GM23338 (cell line): ENCODE results near the gene CPAMD8. TPM values are rescaled to one million over a fixed set of nuclear protein-coding genes. Genes with fewer than 3 reads are reported as not detected.

Experiments used
- ATAC-seq: fragments of 200-7000 bp; cut with Tn5 transposase; 3 replicates; pipeline ENCODE4 v1.9.1; 2020
- DNase-seq: peaks from one replicate; pipeline ENCODE4 v3.0.0-alpha.2; 2015; ENCODE audit warnings: low spot score
- H2AFZ ChIP-seq: fragments of 200-600 bp; sonication (generic); 2 replicates; pipeline ENCODE4 v1.8.0; 2016; ENCODE audit warnings: antibody characterized with exemption, mild to moderate bottlenecking, moderate library complexity
- H3F3A ChIP-seq: fragments of 200-600 bp; sonication (generic); replicated peaks from 2 replicates; pipeline ENCODE4 v1.8.0; 2017; ENCODE audit warnings: antibody characterized with exemption, mixed run types, low read depth
- H3K27ac ChIP-seq: fragments of 200-600 bp; sonication (generic); 2 replicates; pipeline ENCODE4 v1.6.1; 2016; ENCODE audit warnings: low read depth
- H3K27me3 ChIP-seq: fragments of 200-600 bp; sonication (generic); 2 replicates; pipeline ENCODE4 v1.8.0; 2016; ENCODE audit warnings: mild to moderate bottlenecking, mixed run types, moderate library complexity; ENCODE audit not compliant: insufficient read depth
- H3K36me3 ChIP-seq: fragments of 200-600 bp; sonication (generic); 2 replicates; pipeline ENCODE4 v1.8.0; 2016; ENCODE audit warnings: mild to moderate bottlenecking; ENCODE audit not compliant: insufficient read depth
- H3K4me1 ChIP-seq: fragments of 200-600 bp; sonication (generic); 2 replicates; pipeline ENCODE4 v1.8.0; 2016; ENCODE audit warnings: mild to moderate bottlenecking, moderate library complexity; ENCODE audit not compliant: insufficient read depth
- H3K4me2 ChIP-seq: fragments of 200-600 bp; sonication (generic); 2 replicates; pipeline ENCODE4 v1.7.1; 2017; ENCODE audit warnings: mixed run types
- H3K4me3 ChIP-seq: fragments of 200-600 bp; sonication (generic); 2 replicates; pipeline ENCODE4 v1.6.1; 2016; ENCODE audit warnings: mixed run types
- H3K79me2 ChIP-seq: fragments of 200-600 bp; sonication (generic); replicated peaks from 2 replicates; pipeline ENCODE4 v1.8.0; 2017; ENCODE audit warnings: mild to moderate bottlenecking; ENCODE audit not compliant: insufficient read depth
- H3K9me2 ChIP-seq: fragments of 200-600 bp; sonication (generic); 2 replicates; pipeline ENCODE4 v1.8.0; 2017; ENCODE audit not compliant: insufficient read depth
- H4K20me1 ChIP-seq: fragments of 200-600 bp; sonication (generic); replicated peaks from 2 replicates; pipeline ENCODE4 v1.8.0; 2017; ENCODE audit warnings: mild to moderate bottlenecking; ENCODE audit not compliant: insufficient read depth
- H3K27ac Mint-ChIP-seq: 2 replicates; pipeline ENCODE4 v1.8.0; 2020; ENCODE audit warnings: inconsistent platforms, mild to moderate bottlenecking, moderate library complexity, mixed read lengths
- H3K27me3 Mint-ChIP-seq: 3 replicates; pipeline ENCODE4 v1.8.0; 2022; ENCODE audit warnings: low read depth, mild to moderate bottlenecking, moderate library complexity, mixed read lengths, inconsistent platforms; ENCODE audit not compliant: insufficient read depth, poor library complexity
- H3K36me3 Mint-ChIP-seq: 3 replicates; pipeline ENCODE4 v1.8.0; 2021; ENCODE audit warnings: low read depth, mild to moderate bottlenecking, inconsistent platforms, moderate library complexity, mixed read lengths
- H3K4me1 Mint-ChIP-seq: 3 replicates; pipeline ENCODE4 v1.8.0; 2020; ENCODE audit warnings: mild to moderate bottlenecking, inconsistent platforms, mixed read lengths
- H3K4me3 Mint-ChIP-seq: 3 replicates; pipeline ENCODE4 v1.8.0; 2021; ENCODE audit warnings: moderate library complexity, mild to moderate bottlenecking, inconsistent platforms, mixed read lengths
- H3K9me3 Mint-ChIP-seq: 3 replicates; pipeline ENCODE4 v1.8.0; 2020; ENCODE audit warnings: moderate library complexity, mild to moderate bottlenecking, inconsistent platforms, mixed read lengths
- EZH2 ChIP-seq: fragments of 200-600 bp; sonication (generic); IDR thresholded peaks from one replicate; pipeline ENCODE4 v1.8.0; 2017; ENCODE audit warnings: antibody characterized with exemption, mild to moderate bottlenecking, low read depth; ENCODE audit not compliant: unreplicated experiment
- POLR2AphosphoS5 ChIP-seq: IDR thresholded peaks from 2 replicates; pipeline ENCODE4 v1.6.1; 2016; ENCODE audit warnings: antibody characterized with exemption, low read depth
- STAT1 ChIP-seq: IDR thresholded peaks from one replicate; pipeline ENCODE4 v1.6.1; 2016; ENCODE audit warnings: antibody characterized with exemption; ENCODE audit not compliant: unreplicated experiment
- ZNF331 ChIP-seq: fragments of 250-450 bp; sonication (Bioruptor Pico); IDR thresholded peaks from 2 replicates; pipeline ENCODE4 v1.5.0; 2020; ENCODE audit warnings: low read depth, mild to moderate bottlenecking, moderate library complexity
- polyA plus RNA-seq: library from polyadenylated mRNA; unstranded; fragments of >200 nt; fragmentation: Nextera tagmentation; extraction: Ambion mirVana; gene quantifications from 2 replicates; pipeline ENCODE4 v1.2.1, GENCODE V29; 2016
- total RNA-seq: library from RNA; depleted of rRNA; stranded (reverse); fragments of >200 nt; shearing (Covaris generic); gene quantifications from 2 replicates; pipeline ENCODE4 v1.2.3, GENCODE V29; 2014
- TF ChIP-seq, protein P1 (sequence below): IDR thresholded peaks from one replicate; pipeline ENCODE4 v1.6.1; 2018; ENCODE audit warnings: antibody characterized with exemption; ENCODE audit not compliant: unreplicated experiment
- TF ChIP-seq, protein P2 (sequence below): fragments of 250-450 bp; sonication (Bioruptor Pico); IDR thresholded peaks from 2 replicates; pipeline ENCODE4 v1.5.0; 2020; ENCODE audit warnings: mild to moderate bottlenecking, moderate library complexity
- TF ChIP-seq, protein P3 (sequence below): IDR thresholded peaks from 2 replicates; pipeline ENCODE4 v1.6.1; 2016; ENCODE audit warnings: antibody characterized with exemption
- TF ChIP-seq, protein P4 (sequence below), 2 experiments: fragments of 200-600 bp in 1 of 2; sonication (generic) in 1 of 2; conservative IDR thresholded peaks; 2 replicates each; pipeline versions ENCODE4 v1.5.1 to v1.6.1; 2016 to 2017; ENCODE audit warnings: antibody characterized with exemption in 2 of 2, low read depth in 2 of 2, mild to moderate bottlenecking in 2 of 2, moderate library complexity in 1 of 2

CPAMD8 gene
- total and polyA plus RNA-seq, 2 experiments from 2014 or later, result 4.4 to 11.8 TPM

DNA sequence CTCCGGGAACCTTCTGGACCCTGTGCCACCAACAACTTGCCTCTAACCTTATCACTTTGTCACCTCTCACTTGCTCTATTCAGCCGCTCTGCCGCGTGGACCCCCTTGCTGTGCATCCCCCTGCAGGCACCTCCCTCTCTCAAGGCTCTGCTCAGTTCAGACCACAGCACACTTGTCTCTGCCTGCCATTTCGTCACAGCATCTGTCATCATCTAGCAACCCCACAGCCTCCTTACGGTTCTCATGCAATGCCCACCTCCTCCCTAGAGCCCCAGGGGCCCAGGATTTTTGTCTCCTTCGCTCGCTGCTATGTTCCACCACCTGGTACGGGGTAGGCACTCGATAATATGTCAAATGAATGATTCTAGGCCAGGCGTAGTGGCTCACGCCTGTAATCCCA is 43.8 kb upstream of the CPAMD8 start (continued):
- TF ChIP-seq, protein P1, sequence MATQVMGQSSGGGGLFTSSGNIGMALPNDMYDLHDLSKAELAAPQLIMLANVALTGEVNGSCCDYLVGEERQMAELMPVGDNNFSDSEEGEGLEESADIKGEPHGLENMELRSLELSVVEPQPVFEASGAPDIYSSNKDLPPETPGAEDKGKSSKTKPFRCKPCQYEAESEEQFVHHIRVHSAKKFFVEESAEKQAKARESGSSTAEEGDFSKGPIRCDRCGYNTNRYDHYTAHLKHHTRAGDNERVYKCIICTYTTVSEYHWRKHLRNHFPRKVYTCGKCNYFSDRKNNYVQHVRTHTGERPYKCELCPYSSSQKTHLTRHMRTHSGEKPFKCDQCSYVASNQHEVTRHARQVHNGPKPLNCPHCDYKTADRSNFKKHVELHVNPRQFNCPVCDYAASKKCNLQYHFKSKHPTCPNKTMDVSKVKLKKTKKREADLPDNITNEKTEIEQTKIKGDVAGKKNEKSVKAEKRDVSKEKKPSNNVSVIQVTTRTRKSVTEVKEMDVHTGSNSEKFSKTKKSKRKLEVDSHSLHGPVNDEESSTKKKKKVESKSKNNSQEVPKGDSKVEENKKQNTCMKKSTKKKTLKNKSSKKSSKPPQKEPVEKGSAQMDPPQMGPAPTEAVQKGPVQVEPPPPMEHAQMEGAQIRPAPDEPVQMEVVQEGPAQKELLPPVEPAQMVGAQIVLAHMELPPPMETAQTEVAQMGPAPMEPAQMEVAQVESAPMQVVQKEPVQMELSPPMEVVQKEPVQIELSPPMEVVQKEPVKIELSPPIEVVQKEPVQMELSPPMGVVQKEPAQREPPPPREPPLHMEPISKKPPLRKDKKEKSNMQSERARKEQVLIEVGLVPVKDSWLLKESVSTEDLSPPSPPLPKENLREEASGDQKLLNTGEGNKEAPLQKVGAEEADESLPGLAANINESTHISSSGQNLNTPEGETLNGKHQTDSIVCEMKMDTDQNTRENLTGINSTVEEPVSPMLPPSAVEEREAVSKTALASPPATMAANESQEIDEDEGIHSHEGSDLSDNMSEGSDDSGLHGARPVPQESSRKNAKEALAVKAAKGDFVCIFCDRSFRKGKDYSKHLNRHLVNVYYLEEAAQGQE, result no peak
- TF ChIP-seq EZH2 (no peak), ZNF331 (CRISPR knock-in tag) (no peak)

DNA sequence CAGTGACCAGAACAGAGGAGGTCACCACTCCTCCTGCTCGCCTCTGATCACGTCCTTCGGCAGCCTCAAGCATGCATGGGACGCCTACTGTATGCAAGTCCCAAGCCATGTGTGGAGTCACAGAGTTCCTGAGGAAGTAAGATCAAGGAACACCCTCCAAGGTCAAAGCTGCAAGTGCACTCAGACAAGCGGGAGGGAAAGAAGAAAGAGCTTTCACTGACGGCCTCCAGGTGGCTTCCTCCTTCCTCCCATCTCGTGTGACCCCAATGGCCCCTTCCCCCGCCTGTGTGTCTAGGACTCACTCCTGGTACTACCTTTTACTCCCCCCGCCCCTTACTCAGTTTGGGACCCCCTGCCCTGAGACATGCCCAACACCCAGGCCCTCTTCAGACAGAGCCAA is 42.6 kb upstream of the CPAMD8 start:
- H3K4me3 ChIP-seq, result no peak overlapping the region
- no peak overlapping the region for H3K27ac ChIP-seq
- Mint-ChIP-seq H3K36me3 (peaks cover 66% of the 10 kb centered on the region), H3K9me3 (no peaks in the 10 kb centered on the region), H3K4me1 (peaks cover 37% of the 10 kb centered on the region), H3K27ac (peak overlapping the region; percentile 79), H3K27me3 (peaks cover 10% of the 10 kb centered on the region), H3K4me3 (no peak overlapping the region)
- H3K4me2 ChIP-seq, result no peak overlapping the region
- peaks cover 6% of the 10 kb centered on the region; the same call in 1 of the 2 replicates for H3F3A ChIP-seq
- DNase-seq, result peak; percentile 73
- no peak overlapping the region for H2AFZ ChIP-seq
- H4K20me1 ChIP-seq, result peaks cover 21% of the 10 kb centered on the region
- no peaks in the 10 kb centered on the region for H3K9me2 ChIP-seq
- H3K27me3 ChIP-seq, result no peaks in the 10 kb centered on the region
- ATAC-seq, result peak; percentile 75
- peaks cover 11% of the 10 kb centered on the region for H3K36me3 ChIP-seq
- TF ChIP-seq, protein P2, sequence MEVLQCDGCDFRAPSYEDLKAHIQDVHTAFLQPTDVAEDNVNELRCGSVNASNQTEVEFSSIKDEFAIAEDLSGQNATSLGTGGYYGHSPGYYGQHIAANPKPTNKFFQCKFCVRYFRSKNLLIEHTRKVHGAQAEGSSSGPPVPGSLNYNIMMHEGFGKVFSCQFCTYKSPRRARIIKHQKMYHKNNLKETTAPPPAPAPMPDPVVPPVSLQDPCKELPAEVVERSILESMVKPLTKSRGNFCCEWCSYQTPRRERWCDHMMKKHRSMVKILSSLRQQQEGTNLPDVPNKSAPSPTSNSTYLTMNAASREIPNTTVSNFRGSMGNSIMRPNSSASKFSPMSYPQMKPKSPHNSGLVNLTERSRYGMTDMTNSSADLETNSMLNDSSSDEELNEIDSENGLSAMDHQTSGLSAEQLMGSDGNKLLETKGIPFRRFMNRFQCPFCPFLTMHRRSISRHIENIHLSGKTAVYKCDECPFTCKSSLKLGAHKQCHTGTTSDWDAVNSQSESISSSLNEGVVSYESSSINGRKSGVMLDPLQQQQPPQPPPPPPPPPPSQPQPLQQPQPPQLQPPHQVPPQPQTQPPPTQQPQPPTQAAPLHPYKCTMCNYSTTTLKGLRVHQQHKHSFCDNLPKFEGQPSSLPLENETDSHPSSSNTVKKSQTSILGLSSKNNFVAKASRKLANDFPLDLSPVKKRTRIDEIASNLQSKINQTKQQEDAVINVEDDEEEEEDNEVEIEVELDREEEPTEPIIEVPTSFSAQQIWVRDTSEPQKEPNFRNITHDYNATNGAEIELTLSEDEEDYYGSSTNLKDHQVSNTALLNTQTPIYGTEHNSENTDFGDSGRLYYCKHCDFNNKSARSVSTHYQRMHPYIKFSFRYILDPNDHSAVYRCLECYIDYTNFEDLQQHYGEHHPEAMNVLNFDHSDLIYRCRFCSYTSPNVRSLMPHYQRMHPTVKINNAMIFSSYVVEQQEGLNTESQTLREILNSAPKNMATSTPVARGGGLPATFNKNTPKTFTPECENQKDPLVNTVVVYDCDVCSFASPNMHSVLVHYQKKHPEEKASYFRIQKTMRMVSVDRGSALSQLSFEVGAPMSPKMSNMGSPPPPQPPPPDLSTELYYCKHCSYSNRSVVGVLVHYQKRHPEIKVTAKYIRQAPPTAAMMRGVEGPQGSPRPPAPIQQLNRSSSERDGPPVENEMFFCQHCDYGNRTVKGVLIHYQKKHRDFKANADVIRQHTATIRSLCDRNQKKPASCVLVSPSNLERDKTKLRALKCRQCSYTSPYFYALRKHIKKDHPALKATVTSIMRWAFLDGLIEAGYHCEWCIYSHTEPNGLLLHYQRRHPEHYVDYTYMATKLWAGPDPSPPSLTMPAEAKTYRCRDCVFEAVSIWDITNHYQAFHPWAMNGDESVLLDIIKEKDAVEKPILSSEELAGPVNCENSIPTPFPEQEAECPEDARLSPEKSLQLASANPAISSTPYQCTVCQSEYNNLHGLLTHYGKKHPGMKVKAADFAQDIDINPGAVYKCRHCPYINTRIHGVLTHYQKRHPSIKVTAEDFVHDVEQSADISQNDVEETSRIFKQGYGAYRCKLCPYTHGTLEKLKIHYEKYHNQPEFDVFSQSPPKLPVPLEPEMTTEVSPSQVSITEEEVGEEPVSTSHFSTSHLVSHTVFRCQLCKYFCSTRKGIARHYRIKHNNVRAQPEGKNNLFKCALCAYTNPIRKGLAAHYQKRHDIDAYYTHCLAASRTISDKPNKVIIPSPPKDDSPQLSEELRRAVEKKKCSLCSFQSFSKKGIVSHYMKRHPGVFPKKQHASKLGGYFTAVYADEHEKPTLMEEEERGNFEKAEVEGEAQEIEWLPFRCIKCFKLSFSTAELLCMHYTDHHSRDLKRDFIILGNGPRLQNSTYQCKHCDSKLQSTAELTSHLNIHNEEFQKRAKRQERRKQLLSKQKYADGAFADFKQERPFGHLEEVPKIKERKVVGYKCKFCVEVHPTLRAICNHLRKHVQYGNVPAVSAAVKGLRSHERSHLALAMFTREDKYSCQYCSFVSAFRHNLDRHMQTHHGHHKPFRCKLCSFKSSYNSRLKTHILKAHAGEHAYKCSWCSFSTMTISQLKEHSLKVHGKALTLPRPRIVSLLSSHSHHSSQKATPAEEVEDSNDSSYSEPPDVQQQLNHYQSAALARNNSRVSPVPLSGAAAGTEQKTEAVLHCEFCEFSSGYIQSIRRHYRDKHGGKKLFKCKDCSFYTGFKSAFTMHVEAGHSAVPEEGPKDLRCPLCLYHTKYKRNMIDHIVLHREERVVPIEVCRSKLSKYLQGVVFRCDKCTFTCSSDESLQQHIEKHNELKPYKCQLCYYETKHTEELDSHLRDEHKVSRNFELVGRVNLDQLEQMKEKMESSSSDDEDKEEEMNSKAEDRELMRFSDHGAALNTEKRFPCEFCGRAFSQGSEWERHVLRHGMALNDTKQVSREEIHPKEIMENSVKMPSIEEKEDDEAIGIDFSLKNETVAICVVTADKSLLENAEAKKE (CRISPR knock-in tag), result no peak
- TF ChIP-seq STAT1 (no peak), ZNF331 (CRISPR knock-in tag) (no peak), POLR2AphosphoS5 (no peak)
- TF ChIP-seq, protein P3, sequence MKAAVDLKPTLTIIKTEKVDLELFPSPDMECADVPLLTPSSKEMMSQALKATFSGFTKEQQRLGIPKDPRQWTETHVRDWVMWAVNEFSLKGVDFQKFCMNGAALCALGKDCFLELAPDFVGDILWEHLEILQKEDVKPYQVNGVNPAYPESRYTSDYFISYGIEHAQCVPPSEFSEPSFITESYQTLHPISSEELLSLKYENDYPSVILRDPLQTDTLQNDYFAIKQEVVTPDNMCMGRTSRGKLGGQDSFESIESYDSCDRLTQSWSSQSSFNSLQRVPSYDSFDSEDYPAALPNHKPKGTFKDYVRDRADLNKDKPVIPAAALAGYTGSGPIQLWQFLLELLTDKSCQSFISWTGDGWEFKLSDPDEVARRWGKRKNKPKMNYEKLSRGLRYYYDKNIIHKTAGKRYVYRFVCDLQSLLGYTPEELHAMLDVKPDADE, result no peak
- TF ChIP-seq, protein P4, sequence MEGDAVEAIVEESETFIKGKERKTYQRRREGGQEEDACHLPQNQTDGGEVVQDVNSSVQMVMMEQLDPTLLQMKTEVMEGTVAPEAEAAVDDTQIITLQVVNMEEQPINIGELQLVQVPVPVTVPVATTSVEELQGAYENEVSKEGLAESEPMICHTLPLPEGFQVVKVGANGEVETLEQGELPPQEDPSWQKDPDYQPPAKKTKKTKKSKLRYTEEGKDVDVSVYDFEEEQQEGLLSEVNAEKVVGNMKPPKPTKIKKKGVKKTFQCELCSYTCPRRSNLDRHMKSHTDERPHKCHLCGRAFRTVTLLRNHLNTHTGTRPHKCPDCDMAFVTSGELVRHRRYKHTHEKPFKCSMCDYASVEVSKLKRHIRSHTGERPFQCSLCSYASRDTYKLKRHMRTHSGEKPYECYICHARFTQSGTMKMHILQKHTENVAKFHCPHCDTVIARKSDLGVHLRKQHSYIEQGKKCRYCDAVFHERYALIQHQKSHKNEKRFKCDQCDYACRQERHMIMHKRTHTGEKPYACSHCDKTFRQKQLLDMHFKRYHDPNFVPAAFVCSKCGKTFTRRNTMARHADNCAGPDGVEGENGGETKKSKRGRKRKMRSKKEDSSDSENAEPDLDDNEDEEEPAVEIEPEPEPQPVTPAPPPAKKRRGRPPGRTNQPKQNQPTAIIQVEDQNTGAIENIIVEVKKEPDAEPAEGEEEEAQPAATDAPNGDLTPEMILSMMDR (conservative IDR thresholded peaks at IDR 0.05; ENCODE audit: low read depth in 2 of 2), result peak; percentile 28 to 54; a peak in 2 of 4 replicates
- TF ChIP-seq, protein P1, result no peak
- H3K4me1 ChIP-seq, result peaks cover 11% of the 10 kb centered on the region; the same call in 1 of the 2 replicates
- peaks cover 47% of the 10 kb centered on the region for H3K79me2 ChIP-seq
